Cardiac septum (tissue), 1 donor: ENCODE measurements around the gene ABCA1. TPM values are rescaled to one million over a fixed set of nuclear protein-coding genes. Genes with fewer than 3 reads are reported as not detected.
"Not testable (repeated sequence)": the region's sequence is repeated elsewhere in the genome, so short reads cannot be mapped to it uniquely, and the experiment has no call there.

Source experiments
- DNase-seq: peaks from one replicate; pipeline ENCODE4 v3.0.0-alpha.2; 2020; ENCODE audit warnings: low spot score
- intact Hi-C: fragments of 100-400 bp; cut with DNase I; formaldehyde crosslinking; loops from one replicate; pipeline ENCODE4 v1.14.0; 2022
- total RNA-seq: library from RNA; stranded (reverse); fragmentation: NEBNext Ultra II Directional; extraction: Animal tissue kit (Norgen Biotek cat#: 25700); gene quantifications from one replicate; pipeline ENCODE4 v1.2.1, GENCODE V29; 2021
- donor health status: DM: no; HTN: no; CAD: no.

The ABCA1 gene
- total RNA-seq, 1 donor from 2014 or later: 5.4 TPM

DNA sequence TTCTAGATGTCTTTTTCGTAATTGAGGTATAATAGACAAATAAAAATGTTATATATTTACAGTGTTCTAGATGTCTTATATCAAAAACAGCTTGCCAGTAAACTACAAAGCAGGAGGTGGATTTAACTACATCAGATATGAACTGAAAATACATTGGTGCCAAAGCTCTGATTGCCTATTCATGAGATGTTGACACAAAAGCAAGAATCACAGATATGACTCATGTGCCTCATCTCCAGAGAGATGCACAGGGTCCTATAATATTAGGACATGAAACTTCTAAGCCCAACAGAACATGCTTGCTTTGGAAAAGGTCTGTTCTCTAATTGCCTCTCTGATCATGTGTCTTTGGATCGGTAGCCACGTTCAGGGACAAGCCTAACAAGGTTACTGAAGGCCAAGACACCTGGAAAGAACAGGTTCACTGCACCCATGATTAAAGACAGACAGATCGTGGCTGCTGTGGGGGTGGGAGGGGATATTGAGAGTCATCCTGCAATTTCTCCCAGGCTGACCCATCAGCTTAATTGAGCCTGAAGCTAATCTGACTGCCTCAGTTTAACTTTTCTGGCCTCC is 16.8 kb downstream of the ABCA1 start:
- no peak for DNase-seq
- intact Hi-C loops: no loop called here

DNA sequence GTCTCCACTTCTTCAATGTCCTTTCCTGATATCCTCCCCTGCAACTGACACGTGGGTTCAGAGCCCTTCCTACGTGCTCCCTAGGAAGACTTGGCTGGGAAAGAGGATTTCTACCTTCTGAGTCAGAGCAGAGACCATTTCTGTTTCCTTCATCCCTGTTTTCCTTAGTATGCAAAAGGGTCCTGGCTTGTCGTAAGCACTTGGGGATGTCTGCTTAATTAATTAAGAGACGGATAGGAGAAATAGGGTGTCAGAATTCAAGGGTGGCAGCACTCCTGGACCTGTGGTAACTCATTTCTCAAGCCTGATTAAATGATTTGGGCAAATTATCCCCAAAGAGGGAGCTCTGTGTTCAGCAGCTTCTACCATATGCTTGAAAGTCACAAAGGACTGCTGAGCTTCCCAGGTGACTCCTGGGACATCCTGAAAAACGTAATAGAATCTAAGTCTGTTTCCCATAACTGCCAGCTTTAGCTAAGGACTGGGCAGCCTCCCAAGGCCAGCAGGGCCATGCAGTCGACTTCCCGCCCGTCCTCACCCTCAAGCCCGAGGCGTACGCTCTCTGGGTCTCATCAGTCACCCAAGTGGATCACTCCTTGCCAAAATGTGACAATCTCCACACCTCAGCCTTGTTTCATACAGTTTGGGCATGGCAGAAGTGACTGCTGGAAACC is 20.5 kb downstream of the ABCA1 start:
- no peak for DNase-seq
- intact Hi-C loops: loop anchor here (5.0 kb wide), 1 partner anchor 35 kb away; no protein-coding TSS in a partner anchor

DNA sequence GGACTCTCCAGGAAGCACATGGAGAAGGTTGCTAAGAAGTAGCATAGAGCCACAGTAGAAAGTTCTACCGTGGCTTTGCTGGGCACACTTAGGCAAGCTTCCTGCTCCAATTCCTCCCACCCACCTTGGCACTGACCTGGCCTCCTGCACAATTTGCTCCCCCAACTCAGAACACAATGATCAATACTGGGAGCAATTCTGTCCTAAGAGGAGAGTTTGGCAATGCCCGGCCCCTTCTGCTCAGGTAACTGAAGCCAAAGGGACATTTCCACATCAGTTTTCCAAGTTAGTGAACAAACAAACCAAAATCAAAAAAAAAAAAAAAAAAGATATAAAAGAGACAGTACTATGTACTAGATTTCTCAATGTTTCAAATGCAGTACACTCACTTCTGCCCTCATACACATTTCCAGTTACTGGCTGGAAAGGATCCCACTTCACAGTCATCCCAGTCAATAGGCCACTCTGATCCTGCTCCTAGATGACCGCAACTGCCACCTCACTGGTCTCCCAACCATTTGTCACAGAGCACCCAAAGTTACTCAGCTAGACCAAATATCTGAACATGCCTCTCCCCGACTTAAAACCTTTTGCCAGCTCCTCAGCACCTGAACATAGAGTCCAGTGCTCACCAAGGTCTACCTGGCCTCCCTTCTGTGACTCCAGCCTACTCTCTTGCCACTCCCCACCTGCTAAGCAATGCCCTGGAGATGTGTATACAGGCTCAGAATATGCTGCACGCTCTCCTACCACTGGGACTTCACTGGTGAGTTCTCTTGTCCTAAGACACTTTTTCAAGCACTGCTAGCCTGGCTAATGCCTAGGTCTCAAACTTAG is 21.3 kb downstream of the ABCA1 start:
- no peak for DNase-seq
- intact Hi-C loops: loop anchor here (5.0 kb wide), 1 partner anchor 34 kb away; no protein-coding TSS in a partner anchor

DNA sequence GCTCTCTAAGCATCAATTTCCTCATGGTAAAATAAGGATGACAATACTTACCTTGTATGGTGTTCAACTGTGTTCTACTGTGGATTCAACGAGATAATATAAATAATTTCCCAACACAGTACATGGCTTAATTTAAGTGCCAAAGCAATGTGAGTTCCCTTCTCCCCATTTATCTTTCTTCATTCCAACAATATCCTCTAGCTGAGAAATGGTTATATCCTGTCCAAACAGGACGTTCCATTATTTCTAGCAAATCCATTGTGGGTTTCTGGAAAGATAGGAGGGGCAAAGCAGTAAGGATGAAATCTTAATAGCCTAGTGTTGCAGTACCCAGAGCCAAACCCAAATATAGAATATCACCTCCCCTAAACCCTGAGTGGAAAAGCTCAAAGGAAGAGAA is 22.0 kb downstream of the ABCA1 start:
- DNase-seq: no peak
- intact Hi-C loops: loop anchor here (5.0 kb wide), 1 partner anchor 34 kb away; no protein-coding TSS in a partner anchor

DNA sequence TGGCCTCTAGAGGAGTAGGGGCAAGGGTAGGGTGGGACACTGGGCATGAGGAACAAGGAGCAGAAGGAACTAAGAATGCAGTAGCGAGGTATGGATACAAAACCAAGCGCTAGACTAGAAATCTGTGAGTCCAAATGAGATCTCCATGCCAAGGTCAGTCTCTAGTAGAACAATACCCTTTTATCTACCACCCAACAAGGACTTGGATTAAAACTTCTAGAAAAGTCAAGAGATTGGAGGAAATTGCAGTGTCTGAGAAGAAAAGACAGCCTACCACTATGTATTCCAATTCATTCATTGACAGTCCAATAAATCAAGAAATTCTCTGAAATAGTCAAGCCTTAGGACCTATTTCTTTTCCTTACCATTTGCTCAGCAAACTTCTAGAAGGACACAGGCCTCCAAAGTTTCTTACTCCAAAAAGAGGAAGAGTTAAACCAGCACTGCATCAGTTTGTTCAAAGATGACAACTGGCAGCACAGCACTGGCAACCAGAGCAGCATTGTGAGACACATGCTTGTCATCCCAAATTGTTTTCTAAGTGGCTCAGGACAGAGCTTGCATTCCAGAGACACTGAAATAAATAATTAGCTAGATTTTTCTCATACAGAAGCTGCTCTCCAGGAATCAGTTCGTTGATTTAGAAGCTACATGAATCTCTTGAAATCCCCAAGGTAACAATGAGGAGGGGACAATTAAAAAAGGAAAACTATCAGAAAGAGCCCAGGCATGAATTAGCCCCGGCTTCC is 22.6 kb downstream of the ABCA1 start:
- intact Hi-C loops: loop anchor here (5.0 kb wide), 1 partner anchor 33 kb away; no protein-coding TSS in a partner anchor
- no peak for DNase-seq

DNA sequence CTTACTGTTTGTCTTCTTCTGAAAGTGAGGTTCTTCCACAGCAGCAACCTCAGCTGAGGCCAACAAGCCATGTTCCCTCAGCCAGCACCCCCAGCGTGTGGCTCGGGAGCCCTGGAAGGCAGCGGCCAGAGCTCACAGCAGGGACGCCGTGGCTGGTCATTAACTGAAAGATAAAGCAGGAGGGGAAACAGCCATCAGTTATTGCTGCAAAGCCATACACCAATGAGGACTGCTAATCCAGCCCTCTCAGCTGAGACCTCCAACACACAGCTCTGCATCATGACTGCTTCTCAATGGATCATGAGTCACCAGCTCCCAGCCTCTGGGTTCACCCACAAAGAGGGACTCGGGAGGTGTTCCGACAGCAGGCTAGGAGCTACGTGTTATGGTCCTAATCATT is 24.3 kb downstream of the ABCA1 start:
- no peak for DNase-seq
- intact Hi-C loops: no loop called here

DNA sequence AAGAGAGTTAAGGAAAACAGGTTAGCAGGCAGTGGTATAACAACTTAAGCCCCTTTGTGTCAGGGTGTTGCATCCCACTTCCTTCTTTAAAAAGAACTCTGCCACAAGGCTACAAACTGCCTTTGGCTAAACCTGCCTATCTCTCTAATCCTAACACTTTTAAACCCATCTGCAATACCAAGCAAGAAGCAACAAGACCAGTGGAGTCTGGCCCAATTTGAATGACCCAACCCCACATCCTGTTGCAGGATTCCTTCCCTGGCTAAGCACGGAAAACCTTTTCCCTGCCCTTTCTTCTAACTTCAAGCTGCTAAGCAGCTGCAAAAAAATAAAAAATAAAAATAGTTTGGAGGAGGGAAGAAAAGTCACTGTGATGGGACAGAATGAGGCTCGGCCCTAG is 27.1 kb downstream of the ABCA1 start:
- no peak for DNase-seq
- intact Hi-C loops: no loop called here

DNA sequence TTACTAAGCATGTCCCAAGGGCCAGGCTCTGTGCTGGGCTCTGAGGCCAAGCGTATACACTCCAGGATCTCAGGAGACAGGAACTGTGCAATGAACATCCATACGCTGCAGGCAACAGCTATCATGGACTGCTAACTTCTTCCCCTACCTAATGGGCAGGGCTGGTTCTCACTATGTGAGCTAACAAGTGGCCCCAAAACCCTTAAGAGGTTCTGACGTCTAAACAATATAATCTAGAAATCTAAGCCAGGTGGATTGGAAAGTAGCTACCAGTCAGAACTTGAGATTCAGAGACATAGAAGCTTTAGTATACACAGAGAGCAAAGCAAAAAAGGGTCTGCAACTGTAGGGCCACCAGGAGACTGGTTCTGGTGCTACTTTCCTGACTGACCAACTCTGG is 27.6 kb downstream of the ABCA1 start:
- intact Hi-C loops: no loop called here
- DNase-seq: no peak

DNA sequence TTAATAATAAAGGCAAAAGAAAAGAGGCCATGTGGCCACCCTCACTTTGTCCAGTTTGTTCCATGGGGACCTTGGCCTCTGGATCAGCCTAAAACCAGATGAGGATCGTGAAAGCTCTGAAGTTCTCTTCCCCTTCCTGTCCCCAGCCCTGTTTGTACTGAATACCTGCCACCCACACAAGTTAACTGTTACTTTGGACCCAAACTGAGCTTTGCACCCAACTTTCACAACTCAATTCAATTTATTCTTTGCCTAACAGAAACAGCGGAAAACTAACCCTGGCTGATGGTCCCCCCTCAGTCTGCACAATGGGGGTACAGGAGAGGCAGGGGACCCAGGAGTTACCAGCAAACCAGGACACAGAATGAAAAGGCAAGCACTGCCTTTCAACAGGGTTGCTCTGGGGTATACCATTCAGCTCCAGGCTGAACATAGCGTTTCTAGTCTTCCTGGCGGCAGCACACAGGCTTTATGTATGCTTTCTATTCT is 28.2 kb downstream of the ABCA1 start:
- intact Hi-C loops: no loop called here
- no peak for DNase-seq

DNA sequence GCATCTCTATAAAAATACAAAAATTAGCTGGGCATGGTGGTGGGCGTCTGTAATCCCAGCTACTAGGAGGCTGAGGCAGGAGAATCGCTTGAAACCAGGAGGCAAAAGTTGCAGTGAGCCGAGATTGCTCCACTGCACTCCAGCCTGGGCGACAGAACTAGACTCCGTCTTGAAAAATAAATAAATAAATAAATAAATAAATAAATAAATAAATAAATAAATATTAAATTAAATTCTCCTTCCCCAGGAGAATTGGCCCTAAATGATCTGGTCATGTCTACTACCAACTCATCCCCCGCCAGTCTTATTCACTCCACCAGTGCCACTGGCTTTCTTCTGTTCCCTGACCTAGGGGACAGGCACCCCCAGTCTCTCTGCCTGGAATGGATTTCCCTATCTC is 29.6 kb downstream of the ABCA1 start:
- intact Hi-C loops, DNase-seq: not testable (repeated sequence)

DNA sequence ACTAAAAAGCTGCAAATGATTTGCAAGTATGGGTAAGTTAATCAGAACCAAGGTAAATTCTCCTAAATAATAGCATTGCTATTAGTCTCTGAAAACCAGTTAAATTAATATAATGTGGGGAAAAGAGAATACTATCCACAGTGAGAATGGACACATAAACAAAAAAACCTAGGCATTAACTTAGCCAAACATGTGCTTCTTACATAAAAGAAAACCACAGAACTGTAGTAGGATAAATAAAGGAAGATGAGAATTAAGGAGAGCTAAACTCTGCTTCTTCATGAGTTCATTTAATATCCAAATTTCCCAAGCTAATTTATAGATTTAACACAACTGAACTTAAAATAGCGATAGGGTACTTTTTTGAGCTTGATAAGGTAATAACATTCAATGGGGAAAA is 31.8 kb downstream of the ABCA1 start:
- intact Hi-C loops: no loop called here
- DNase-seq: no peak

DNA sequence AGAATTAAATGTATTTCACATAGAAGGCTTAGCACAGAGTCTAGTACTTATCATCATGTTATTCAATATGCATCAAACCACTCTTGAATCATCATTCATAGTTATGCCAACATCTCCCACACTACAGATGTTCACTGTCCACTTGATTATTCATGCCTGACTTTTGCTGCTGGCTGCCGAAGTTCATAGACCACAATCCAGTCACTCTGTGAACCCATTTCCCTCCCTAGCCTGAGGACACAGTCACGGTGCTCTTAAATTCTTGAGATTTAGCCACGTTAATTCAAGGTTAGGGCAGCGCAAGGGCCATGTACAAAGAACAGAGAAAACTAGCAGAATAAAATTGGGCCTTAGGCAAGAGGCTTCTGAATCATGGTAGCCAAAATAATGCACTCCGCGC is 32.4 kb downstream of the ABCA1 start:
- intact Hi-C loops: no loop called here
- no peak for DNase-seq

DNA sequence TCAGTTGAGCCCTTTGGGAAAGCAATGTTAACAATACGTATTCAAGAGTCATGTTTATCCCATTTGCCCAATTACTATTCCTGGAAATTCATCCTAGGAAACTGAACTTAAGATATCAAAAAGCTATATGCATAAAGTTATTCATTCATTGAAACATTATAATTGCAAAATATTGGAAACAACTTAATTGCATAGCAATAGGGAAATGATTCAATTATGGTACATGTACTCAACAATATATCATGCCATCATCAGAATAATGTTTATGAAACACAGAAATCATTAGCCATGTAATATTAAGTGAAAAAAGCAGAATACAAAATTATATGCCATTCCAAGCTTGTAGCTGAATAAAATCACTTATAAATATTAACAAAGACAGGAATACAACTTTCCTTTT is 35.3 kb downstream of the ABCA1 start:
- no peak for DNase-seq
- intact Hi-C loops: no loop called here

DNA sequence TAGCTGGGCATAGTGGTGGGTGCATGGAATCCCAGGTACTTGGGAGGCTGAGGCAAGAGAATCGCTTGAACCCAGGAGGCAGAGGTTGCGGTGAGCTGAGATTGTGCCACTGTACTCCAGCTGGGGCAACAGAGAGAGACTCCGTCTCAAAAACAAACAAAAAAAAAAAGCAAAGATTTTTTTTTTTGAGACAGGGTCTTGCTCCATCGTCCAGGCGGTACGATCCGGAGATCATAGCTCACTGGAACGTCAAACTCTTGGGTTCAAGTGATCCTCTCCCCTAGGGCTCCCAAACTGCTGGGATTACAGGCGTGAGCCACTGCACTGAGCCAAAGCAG is 37.6 kb downstream of the ABCA1 start:
- DNase-seq: no peak
- intact Hi-C loops: no loop called here

DNA sequence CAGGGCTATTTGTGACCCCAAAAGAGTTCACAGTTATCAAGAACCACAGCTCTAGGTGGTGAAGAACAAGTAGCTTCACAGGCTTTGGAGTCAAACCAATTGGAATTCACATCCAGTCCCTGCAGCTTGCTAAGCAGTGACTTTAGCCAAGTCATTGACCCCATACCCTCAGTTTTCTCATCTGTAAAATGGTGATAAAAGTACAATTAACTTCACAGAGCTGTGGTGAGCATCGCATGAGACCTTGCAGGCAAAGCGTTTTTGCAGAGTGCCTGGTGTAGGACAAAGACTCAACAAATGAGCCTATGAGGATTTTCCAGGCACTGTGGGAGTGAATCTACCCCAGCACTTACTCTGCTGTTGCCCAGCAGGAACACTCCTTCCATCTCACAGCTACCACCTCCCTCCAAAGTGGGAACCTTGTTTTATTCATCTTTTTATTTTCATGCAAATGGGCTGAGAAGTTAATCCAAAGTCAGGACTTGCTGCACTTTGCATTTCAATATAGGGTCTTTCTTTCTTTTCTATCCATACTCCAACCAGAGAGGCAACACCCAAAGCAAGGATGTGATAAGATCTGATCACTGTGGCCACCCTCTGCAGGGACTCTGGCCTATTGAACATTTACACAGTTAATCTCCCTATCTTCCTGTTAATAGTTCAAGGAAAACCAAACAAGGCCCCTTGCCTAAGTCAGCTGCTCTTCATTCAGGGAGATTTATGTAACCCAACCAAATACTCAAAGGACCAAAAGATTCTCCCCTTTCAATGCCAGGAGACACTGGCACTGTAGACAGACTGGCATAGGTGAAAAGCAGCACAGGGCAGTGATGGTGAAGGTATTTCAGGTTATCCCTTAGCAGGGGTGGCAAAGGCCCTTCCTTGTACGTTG is 41.9 kb downstream of the ABCA1 start:
- DNase-seq: no peak
- intact Hi-C loops: no loop called here

DNA sequence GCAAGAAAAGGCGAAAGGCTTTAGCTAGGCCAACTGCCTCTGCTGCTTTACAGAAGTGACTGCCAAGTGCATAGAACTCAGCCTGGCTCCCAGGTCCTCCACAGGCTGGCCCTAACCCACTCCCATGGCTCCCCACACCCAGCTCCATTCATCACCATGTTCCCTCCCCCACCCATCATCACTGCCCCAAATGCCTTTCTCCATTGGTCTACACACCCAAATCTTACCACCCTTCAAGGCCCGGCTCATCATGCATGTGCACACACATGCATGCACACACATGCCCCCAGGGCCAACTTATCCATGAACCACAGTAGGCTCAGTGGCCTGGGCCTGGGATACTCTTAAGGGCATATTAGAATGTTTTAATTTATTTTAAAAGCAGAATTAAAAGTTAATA is 44.8 kb downstream of the ABCA1 start:
- DNase-seq: no peak
- intact Hi-C loops: no loop called here

DNA sequence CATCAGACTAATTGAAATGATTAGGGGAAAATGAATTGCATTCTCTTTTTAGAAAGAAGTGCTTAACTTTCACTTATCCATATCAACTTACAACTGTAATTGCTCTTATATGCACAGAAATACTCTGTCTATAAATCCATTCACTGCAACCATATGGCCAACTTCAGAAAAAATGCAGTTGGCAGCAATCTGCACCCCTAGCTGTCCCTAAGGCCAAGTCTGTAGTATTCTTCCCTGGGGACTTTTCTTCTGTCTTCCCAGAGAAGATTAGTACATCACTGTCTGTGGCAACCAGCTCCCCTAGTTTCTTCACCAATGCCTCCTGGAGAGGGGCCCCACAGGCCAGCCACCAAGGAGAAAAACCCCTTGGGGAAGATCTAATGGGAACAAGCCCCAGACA is 45.4 kb downstream of the ABCA1 start:
- intact Hi-C loops: no loop called here
- no peak for DNase-seq

DNA sequence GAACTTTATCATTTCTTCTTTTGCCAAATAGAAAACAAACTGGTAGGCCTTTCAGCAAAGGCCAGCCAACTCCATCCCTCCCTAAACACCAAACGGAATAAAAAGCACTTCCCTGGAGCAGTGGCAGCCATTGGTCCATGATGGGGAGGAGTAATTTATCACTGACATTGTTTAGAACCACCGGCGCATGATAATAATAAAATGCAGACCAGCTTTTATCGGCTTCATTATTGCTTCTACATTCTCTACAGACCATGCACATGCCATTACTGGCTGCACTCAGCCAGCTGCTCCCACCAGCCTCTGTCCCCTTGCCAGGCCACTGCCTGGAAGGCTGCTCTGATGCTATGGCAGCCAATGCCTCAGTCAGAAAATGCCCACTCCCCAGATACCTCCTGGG is 45.9 kb downstream of the ABCA1 start:
- intact Hi-C loops: no loop called here
- DNase-seq: no peak
